Measurements from ENCODE around the gene KLF11.

- TF ChIP-seq EZH2 (IDR thresholded peaks at IDR 0.05) (no peak), POLR2AphosphoS5 (IDR thresholded peaks at IDR 0.05; ENCODE audit: borderline replicate concordance, low read depth, low read length) (no peak)
Observed at GRCh38 chr2:10057231-10058107, 14.1 kb downstream of the KLF11 start.

All from SK-N-MC (cell line).